Naive B cell (primary cell): ENCODE data around the gene SLCO4A1. TPM values are rescaled to one million over a fixed set of nuclear protein-coding genes. Genes with fewer than 3 reads are reported as not detected.

ENCODE experiments used
- ATAC-seq, 2 donors: fragments of 150-1000 bp; cut with Tn5 transposase; 2 replicates each; pipeline ENCODE4 v1.10.0; 2021; ENCODE audit warnings: low read depth in 2 of 2, mild to moderate bottlenecking in 2 of 2, moderate library complexity in 2 of 2
- DNase-seq: peaks from one replicate; pipeline ENCODE4 v3.0.0; 2022
- H3K27ac Mint-ChIP-seq, 6 donors: one replicate each; pipeline ENCODE4 v1.8.0; 2020 to 2022; ENCODE audit warnings: mild to moderate bottlenecking in 6 of 6, mixed read lengths in 6 of 6, moderate library complexity in 5 of 6, inconsistent platforms in 2 of 6
- H3K27me3 Mint-ChIP-seq, 3 donors: one replicate each; pipeline ENCODE4 v1.8.0; 2021 to 2022; ENCODE audit warnings: mixed read lengths in 3 of 3, mild to moderate bottlenecking in 1 of 3
- H3K36me3 Mint-ChIP-seq, 2 donors: one replicate each; pipeline ENCODE4 v1.8.0; 2020 to 2022; ENCODE audit warnings: mixed read lengths in 2 of 2, inconsistent platforms in 1 of 2, mild to moderate bottlenecking in 1 of 2
- H3K4me1 Mint-ChIP-seq, 3 donors: one replicate each; pipeline ENCODE4 v1.8.0; 2020 to 2022; ENCODE audit warnings: mixed read lengths in 3 of 3, inconsistent platforms in 1 of 3, mild to moderate bottlenecking in 1 of 3, moderate library complexity in 1 of 3
- H3K4me3 Mint-ChIP-seq, 8 donors: one replicate each; pipeline ENCODE4 v1.8.0; 2020 to 2022; ENCODE audit warnings: mild to moderate bottlenecking in 8 of 8, mixed read lengths in 8 of 8, moderate library complexity in 8 of 8, inconsistent platforms in 2 of 8
- H3K9me3 Mint-ChIP-seq, 7 donors: one replicate each; pipeline ENCODE4 v1.8.0; 2020 to 2022; ENCODE audit warnings: mixed read lengths in 7 of 7, mild to moderate bottlenecking in 5 of 7, inconsistent platforms in 2 of 7, moderate library complexity in 1 of 7
- polyA plus RNA-seq, 6 donors: library from polyadenylated mRNA; unstranded; fragments of 300-500 nt; fragmentation: Illumina TruSeq; gene quantifications; one replicate each; pipeline ENCODE4 v1.2.3, GENCODE V29; 2021; ENCODE audit warnings: low read depth in 6 of 6

Gene SLCO4A1
- polyA plus RNA-seq, 6 donors from 2014 or later = 0.29 to 4.6 (median 0.91) TPM

- Mint-ChIP-seq H3K4me3 (no peak overlapping the region), H3K4me1 (peaks cover 23 to 29% (median 24%) of the 10 kb centered on the region in 3 donors), H3K27ac (peak overlapping the region in 1 of 6 donors; percentile 82), H3K36me3 (no peaks in the 10 kb centered on the region), H3K27me3 (peaks cover 7 to 19% (median 12%) of the 10 kb centered on the region in 3 donors), H3K9me3 (peaks cover 0 to 2% (median 0%) of the 10 kb centered on the region in 7 donors)
- ATAC-seq (no peak), DNase-seq (no peak)
Observed at GRCh38 chr20:62609811-62610757, 32.2 kb upstream of the SLCO4A1 start.

- Mint-ChIP-seq H3K36me3 (no peaks in the 10 kb centered on the region), H3K27ac (peak overlapping the region in 2 of 6 donors; percentile 26 to 82), H3K4me3 (no peak overlapping the region), H3K27me3 (peaks cover 7 to 19% (median 12%) of the 10 kb centered on the region in 3 donors), H3K4me1 (peaks cover 17 to 25% (median 21%) of the 10 kb centered on the region in 3 donors), H3K9me3 (peaks cover 0 to 2% (median 0%) of the 10 kb centered on the region in 7 donors)
- ATAC-seq (no peak), DNase-seq (no peak)
Observed at GRCh38 chr20:62611012-62611411, 31.3 kb upstream of the SLCO4A1 start.

GRCh38 chr20:62611819-62612218 is 30.5 kb upstream of the SLCO4A1 start:
- H3K4me3 Mint-ChIP-seq = no peak overlapping the region
- ATAC-seq = no peak
- no peak overlapping the region for H3K27ac Mint-ChIP-seq
- no peaks in the 10 kb centered on the region for H3K36me3 Mint-ChIP-seq
- H3K9me3 Mint-ChIP-seq = peaks cover 0 to 2% (median 0%) of the 10 kb centered on the region in 7 donors
- no peak for DNase-seq
- H3K4me1 Mint-ChIP-seq = peaks cover 15 to 25% (median 18%) of the 10 kb centered on the region in 3 donors
- H3K27me3 Mint-ChIP-seq = peaks cover 7 to 19% (median 12%) of the 10 kb centered on the region in 3 donors

- H3K27me3 Mint-ChIP-seq = peaks cover 7 to 16% (median 8%) of the 10 kb centered on the region in 3 donors
- ATAC-seq = no peak
Observed at GRCh38 chr20:62614085-62614960, 28.0 kb upstream of the SLCO4A1 start.

GRCh38 chr20:62614961-62615680 is 27.2 kb upstream of the SLCO4A1 start:
- Mint-ChIP-seq H3K4me3 (peak overlapping the region in 1 of 8 donors; percentile 73), H3K27ac (no peak overlapping the region), H3K36me3 (no peaks in the 10 kb centered on the region), H3K4me1 (peaks cover 24 to 45% (median 35%) of the 10 kb centered on the region in 3 donors), H3K27me3 (peaks cover 7 to 13% (median 8%) of the 10 kb centered on the region in 3 donors), H3K9me3 (peaks cover 0 to 2% (median 0%) of the 10 kb centered on the region in 7 donors)
- DNase-seq (no peak), ATAC-seq (no peak)

More at GRCh38 chr20:62614085-62614960, 28.0 kb upstream of the SLCO4A1 start:
- H3K27ac Mint-ChIP-seq = peak overlapping the region in 1 of 6 donors; percentile 23
- no peak for DNase-seq
- H3K36me3 Mint-ChIP-seq = no peaks in the 10 kb centered on the region
- H3K9me3 Mint-ChIP-seq = peaks cover 0 to 2% (median 0%) of the 10 kb centered on the region in 7 donors
- H3K4me1 Mint-ChIP-seq = peaks cover 23 to 43% (median 35%) of the 10 kb centered on the region in 3 donors
- H3K4me3 Mint-ChIP-seq = peak overlapping the region in 2 of 8 donors; percentile 17 to 32

- DNase-seq (no peak), ATAC-seq (no peak)
- peaks cover 1 to 8% (median 6%) of the 10 kb centered on the region in 3 donors for H3K27me3 Mint-ChIP-seq
- peak overlapping the region in 1 of 8 donors; percentile 56 for H3K4me3 Mint-ChIP-seq
- no peaks in the 10 kb centered on the region for H3K36me3 Mint-ChIP-seq
- peaks cover 21 to 43% (median 35%) of the 10 kb centered on the region in 3 donors for H3K4me1 Mint-ChIP-seq
- H3K9me3 Mint-ChIP-seq = peaks cover 0 to under 1% (median 0%) of the 10 kb centered on the region in 7 donors
- H3K27ac Mint-ChIP-seq = no peak overlapping the region
Observed at GRCh38 chr20:62615750-62616251, 26.5 kb upstream of the SLCO4A1 start.

GRCh38 chr20:62616728-62617621 is 25.3 kb upstream of the SLCO4A1 start:
- Mint-ChIP-seq H3K36me3 (no peaks in the 10 kb centered on the region), H3K9me3 (no peaks in the 10 kb centered on the region), H3K27me3 (peaks cover 0 to 4% (median 0%) of the 10 kb centered on the region in 3 donors), H3K4me3 (peak overlapping the region in 7 of 8 donors; percentile 56 to 86 (median 70)), H3K4me1 (peaks cover 24 to 43% (median 39%) of the 10 kb centered on the region in 3 donors), H3K27ac (peak overlapping the region; percentile 28 to 92 (median 83))
- peak; percentile 66 to 76 for ATAC-seq
- DNase-seq = peak; percentile 64

- ATAC-seq (peak; percentile 64 to 77), DNase-seq (peak; percentile 49)
- H3K9me3 Mint-ChIP-seq = no peaks in the 10 kb centered on the region
- H3K27ac Mint-ChIP-seq = peak overlapping the region; percentile 11 to 92 (median 86)
- H3K27me3 Mint-ChIP-seq = no peaks in the 10 kb centered on the region
- H3K4me3 Mint-ChIP-seq = peak overlapping the region in 7 of 8 donors; percentile 48 to 87 (median 70)
- peaks cover 27 to 43% (median 43%) of the 10 kb centered on the region in 3 donors for H3K4me1 Mint-ChIP-seq
- no peaks in the 10 kb centered on the region for H3K36me3 Mint-ChIP-seq
Observed at GRCh38 chr20:62617711-62618483, 24.4 kb upstream of the SLCO4A1 start.

GRCh38 chr20:62618611-62619529 is 23.4 kb upstream of the SLCO4A1 start:
- Mint-ChIP-seq H3K9me3 (no peaks in the 10 kb centered on the region), H3K4me3 (peak overlapping the region; percentile 42 to 87 (median 70)), H3K27ac (peak overlapping the region; percentile 47 to 92 (median 86)), H3K4me1 (peaks cover 36 to 53% (median 53%) of the 10 kb centered on the region in 3 donors), H3K27me3 (no peaks in the 10 kb centered on the region), H3K36me3 (no peaks in the 10 kb centered on the region)
- ATAC-seq (peak; percentile 30 to 31), DNase-seq (peak; percentile 51)

GRCh38 chr20:62620625-62621024 is 21.7 kb upstream of the SLCO4A1 start:
- no peak overlapping the region for H3K27ac Mint-ChIP-seq

More at GRCh38 chr20:62620625-62621024, 21.7 kb upstream of the SLCO4A1 start:
- ATAC-seq (no peak), DNase-seq (no peak)
- Mint-ChIP-seq H3K27me3 (no peaks in the 10 kb centered on the region), H3K4me1 (peaks cover 38 to 64% (median 56%) of the 10 kb centered on the region in 3 donors), H3K9me3 (no peaks in the 10 kb centered on the region), H3K36me3 (no peaks in the 10 kb centered on the region), H3K4me3 (no peak overlapping the region)
